ENCODE data around the gene PITPNB.

The PITPNB gene

DNA sequence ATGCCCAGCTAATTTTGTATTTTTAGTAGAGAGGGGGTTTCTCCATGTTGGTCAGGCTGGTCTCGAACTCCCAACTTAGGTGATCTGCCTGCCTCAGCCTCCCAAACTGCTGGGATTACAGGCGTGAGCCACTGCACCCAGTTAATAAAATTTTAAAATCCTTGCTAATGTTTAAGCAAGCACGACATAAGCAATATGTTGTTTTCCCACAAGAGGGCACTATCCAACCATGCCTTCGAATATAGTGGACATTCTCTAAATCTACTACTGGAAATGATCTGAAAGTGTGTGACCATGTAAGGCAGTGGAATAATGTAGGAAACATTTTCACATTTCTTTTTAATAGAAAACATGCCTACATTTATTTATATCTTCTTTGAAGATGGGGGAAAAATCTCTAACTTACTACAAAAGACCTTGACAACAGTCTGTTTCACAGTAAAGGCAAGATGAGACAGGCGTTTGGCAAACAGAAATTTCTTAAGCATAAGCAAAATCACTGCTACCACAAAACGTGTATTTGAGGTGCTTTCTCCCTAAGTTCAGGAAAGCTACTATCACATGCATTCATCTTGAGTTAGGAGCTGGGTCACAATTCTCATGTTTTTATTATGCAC, 38.2 kb downstream of the PITPNB start:
- Histone ChIP-seq H3K79me2 (ENCODE audit: insufficient read depth, low read length) (no peaks in the 10 kb centered on the region), H3K36me3 (ENCODE audit: insufficient read depth, low read length) (peaks cover 20% of the 10 kb centered on the region), H4K20me1 (ENCODE audit: insufficient read depth, low read length) (no peaks in the 10 kb centered on the region), H3K27ac (ENCODE audit: low read depth, low read length, poor library complexity, severe bottlenecking) (no peak overlapping the region), H3K4me2 (ENCODE audit: low read length) (no peak overlapping the region), H3K9me2 (ENCODE audit: low read depth, low read length) (no peaks in the 10 kb centered on the region), H3K4me3 (ENCODE audit: low read depth, low read length, poor library complexity, severe bottlenecking) (no peak overlapping the region), H3K9me3 (ENCODE audit: low read length) (no peaks in the 10 kb centered on the region), H3K9ac (ENCODE audit: low read length) (no peak overlapping the region), H3K4me1 (ENCODE audit: insufficient read depth, low read length, severe bottlenecking) (no peaks in the 10 kb centered on the region), H2AFZ (ENCODE audit: low read length) (no peak overlapping the region), H3K27me3 (ENCODE audit: insufficient read depth, low read length) (no peaks in the 10 kb centered on the region), H3F3A (ENCODE audit: insufficient read depth, low read length) (no peaks in the 10 kb centered on the region)
- no peak for TF ChIP-seq EZH2 (IDR thresholded peaks at IDR 0.05; ENCODE audit: borderline replicate concordance, low read length)
- TF ChIP-seq, protein P1, sequence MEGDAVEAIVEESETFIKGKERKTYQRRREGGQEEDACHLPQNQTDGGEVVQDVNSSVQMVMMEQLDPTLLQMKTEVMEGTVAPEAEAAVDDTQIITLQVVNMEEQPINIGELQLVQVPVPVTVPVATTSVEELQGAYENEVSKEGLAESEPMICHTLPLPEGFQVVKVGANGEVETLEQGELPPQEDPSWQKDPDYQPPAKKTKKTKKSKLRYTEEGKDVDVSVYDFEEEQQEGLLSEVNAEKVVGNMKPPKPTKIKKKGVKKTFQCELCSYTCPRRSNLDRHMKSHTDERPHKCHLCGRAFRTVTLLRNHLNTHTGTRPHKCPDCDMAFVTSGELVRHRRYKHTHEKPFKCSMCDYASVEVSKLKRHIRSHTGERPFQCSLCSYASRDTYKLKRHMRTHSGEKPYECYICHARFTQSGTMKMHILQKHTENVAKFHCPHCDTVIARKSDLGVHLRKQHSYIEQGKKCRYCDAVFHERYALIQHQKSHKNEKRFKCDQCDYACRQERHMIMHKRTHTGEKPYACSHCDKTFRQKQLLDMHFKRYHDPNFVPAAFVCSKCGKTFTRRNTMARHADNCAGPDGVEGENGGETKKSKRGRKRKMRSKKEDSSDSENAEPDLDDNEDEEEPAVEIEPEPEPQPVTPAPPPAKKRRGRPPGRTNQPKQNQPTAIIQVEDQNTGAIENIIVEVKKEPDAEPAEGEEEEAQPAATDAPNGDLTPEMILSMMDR (IDR thresholded peaks at IDR 0.05; ENCODE audit: low read length), result peak; percentile 70

DNA sequence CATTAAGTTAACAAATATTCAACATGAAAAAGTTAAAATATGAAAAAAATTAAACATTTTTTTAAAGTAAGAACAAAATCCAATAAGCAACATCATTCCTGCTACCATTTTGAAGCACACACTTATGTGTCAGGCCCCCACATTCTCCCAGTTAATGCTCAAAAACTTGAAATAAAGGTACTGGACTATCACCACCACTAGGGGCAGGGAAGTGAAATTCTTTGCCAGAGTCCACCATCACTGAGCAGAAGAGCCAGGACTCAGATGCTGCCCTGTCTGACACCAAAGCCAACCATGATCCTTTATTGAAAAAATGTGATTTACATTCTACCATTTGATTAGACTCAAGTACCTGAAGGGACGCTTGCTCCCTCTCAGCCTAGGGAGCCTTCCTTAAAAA, 39.1 kb downstream of the PITPNB start:
- H3K27ac ChIP-seq (ENCODE audit: low read depth, low read length, poor library complexity, severe bottlenecking), result no peak overlapping the region
- no peak overlapping the region for H3K9ac ChIP-seq (ENCODE audit: low read length)
- no peaks in the 10 kb centered on the region for H3F3A ChIP-seq (ENCODE audit: insufficient read depth, low read length)
- no peak overlapping the region for H2AFZ ChIP-seq (ENCODE audit: low read length)
- H3K4me1 ChIP-seq (ENCODE audit: insufficient read depth, low read length, severe bottlenecking), result no peaks in the 10 kb centered on the region
- H3K9me3 ChIP-seq (ENCODE audit: low read length), result no peaks in the 10 kb centered on the region
- no peaks in the 10 kb centered on the region for H3K9me2 ChIP-seq (ENCODE audit: low read depth, low read length)
- no peaks in the 10 kb centered on the region for H3K27me3 ChIP-seq (ENCODE audit: insufficient read depth, low read length)
- no peak overlapping the region for H3K4me2 ChIP-seq (ENCODE audit: low read length)
- H3K36me3 ChIP-seq (ENCODE audit: insufficient read depth, low read length), result peaks cover 21% of the 10 kb centered on the region
- H3K79me2 ChIP-seq (ENCODE audit: insufficient read depth, low read length), result no peaks in the 10 kb centered on the region
- no peaks in the 10 kb centered on the region for H4K20me1 ChIP-seq (ENCODE audit: insufficient read depth, low read length)
- no peak for TF ChIP-seq EZH2 (IDR thresholded peaks at IDR 0.05; ENCODE audit: borderline replicate concordance, low read length)
- TF ChIP-seq, protein P1 (IDR thresholded peaks at IDR 0.05; ENCODE audit: low read length), result peak; percentile 50
- no peak overlapping the region for H3K4me3 ChIP-seq (ENCODE audit: low read depth, low read length, poor library complexity, severe bottlenecking)

DNA sequence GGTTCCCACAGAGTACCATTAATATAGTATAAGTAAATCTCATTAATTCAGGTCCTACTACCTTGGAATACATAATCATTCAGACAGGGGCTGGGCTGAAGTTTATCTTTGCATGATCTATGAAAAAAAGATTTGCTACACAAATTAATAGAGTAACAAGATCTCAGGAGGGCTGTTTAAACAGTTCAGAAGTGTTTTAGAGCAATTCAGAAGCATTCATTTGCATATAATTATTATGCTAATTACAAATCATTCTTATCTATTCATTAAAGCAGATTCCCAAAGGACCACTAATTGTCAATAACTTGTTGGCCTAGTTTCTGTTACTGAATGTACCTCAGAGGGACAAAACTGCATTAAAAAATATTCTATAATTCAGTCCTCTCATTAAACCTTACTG, 40.5 kb downstream of the PITPNB start:
- H3K9ac ChIP-seq (ENCODE audit: low read length), result no peak overlapping the region
- no peaks in the 10 kb centered on the region for H3K4me1 ChIP-seq (ENCODE audit: insufficient read depth, low read length, severe bottlenecking)
- no peaks in the 10 kb centered on the region for H4K20me1 ChIP-seq (ENCODE audit: insufficient read depth, low read length)
- no peaks in the 10 kb centered on the region for H3K9me3 ChIP-seq (ENCODE audit: low read length)
- H3F3A ChIP-seq (ENCODE audit: insufficient read depth, low read length), result no peaks in the 10 kb centered on the region
- H3K4me2 ChIP-seq (ENCODE audit: low read length), result no peak overlapping the region
- no peak overlapping the region for H3K27ac ChIP-seq (ENCODE audit: low read depth, low read length, poor library complexity, severe bottlenecking)
- no peak overlapping the region for H2AFZ ChIP-seq (ENCODE audit: low read length)
- no peaks in the 10 kb centered on the region for H3K9me2 ChIP-seq (ENCODE audit: low read depth, low read length)
- H3K36me3 ChIP-seq (ENCODE audit: insufficient read depth, low read length), result peaks cover 24% of the 10 kb centered on the region
- no peak overlapping the region for H3K4me3 ChIP-seq (ENCODE audit: low read depth, low read length, poor library complexity, severe bottlenecking)
- H3K79me2 ChIP-seq (ENCODE audit: insufficient read depth, low read length), result no peaks in the 10 kb centered on the region
- TF ChIP-seq EZH2 (IDR thresholded peaks at IDR 0.05; ENCODE audit: borderline replicate concordance, low read length), result no peak
- TF ChIP-seq, protein P1 (IDR thresholded peaks at IDR 0.05; ENCODE audit: low read length), result no peak
- no peaks in the 10 kb centered on the region for H3K27me3 ChIP-seq (ENCODE audit: insufficient read depth, low read length)
